Heart left ventricle (tissue), 13 donors: ENCODE results near the gene SSPN.

Experiments
- POLR2A ChIP-seq, 2 donors: fragments of 450-650 bp; IDR thresholded peaks; one replicate each; pipeline ENCODE4 v1.6.1; 2017; ENCODE audit warnings: antibody characterized with exemption in 2 of 2, mild to moderate bottlenecking in 2 of 2, moderate library complexity in 2 of 2
- TF ChIP-seq, protein P1 (sequence below), 12 donors: fragments of 200-600 bp; sonication (generic) in 4 of 12; IDR thresholded peaks; one replicate each; pipeline versions ENCODE4 v1.5.0 to v1.8.0; 2018 to 2022; ENCODE audit warnings: antibody characterized with exemption in 12 of 12, mild to moderate bottlenecking in 5 of 12
- donor health status: ischemic (EF 13 %, LVEDD 7.1; RV severe dilation, severe dysfunction).
- donor health status: DM: no; HTN: yes; CAD: no.
- donor health status: DM: no; HTN: no; CAD: no.
- donor health status: ischemic (EF 25% LVEDD 6.9; RV normal size, moderate dysfunction).
- donor health status: ischemic (EF 25% LVEDD 5.7; RV mildly dilated, moderate dysfunction).
- donor health status: ischemic (EF 35%, LVEDD 5.7; RV mildly dilated, moderate dysfunction).
- donor health status: nonischemic (EF 11% LVEDD 7.7; RV severe dilation, severe dysfunction).
- donor health status: DM: yes; HTN: yes; CAD: no.
- donor health status: PGD.
- donor health status: ischemic (EF 29% LVEDD 5.4; RV normal size, mild dysfunction).
- donor health status: nonischemic (EF 23%, LVEDD 6.1; RV moderate dilation, normal function).

DNA sequence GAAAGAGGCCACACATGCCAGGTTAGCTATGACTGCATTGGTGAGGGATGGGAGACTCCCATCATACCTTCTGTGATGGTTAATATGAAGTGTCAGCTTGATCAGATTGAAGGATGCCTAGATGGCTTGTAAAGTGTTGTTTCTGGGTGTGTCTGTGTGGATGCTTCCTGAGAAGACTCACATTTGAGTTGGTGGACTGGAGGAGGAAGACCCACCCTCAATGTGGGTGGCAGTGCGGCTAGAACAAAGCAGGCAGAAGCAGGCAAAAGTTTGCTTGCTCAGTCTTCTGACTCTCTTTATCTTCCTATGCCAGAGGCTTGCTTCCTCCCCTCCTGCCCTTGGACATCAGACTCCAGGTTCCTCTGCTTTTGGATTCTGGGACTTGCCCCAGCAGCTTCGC, 88.2 kb downstream of the SSPN start:
- TF ChIP-seq, protein P1, sequence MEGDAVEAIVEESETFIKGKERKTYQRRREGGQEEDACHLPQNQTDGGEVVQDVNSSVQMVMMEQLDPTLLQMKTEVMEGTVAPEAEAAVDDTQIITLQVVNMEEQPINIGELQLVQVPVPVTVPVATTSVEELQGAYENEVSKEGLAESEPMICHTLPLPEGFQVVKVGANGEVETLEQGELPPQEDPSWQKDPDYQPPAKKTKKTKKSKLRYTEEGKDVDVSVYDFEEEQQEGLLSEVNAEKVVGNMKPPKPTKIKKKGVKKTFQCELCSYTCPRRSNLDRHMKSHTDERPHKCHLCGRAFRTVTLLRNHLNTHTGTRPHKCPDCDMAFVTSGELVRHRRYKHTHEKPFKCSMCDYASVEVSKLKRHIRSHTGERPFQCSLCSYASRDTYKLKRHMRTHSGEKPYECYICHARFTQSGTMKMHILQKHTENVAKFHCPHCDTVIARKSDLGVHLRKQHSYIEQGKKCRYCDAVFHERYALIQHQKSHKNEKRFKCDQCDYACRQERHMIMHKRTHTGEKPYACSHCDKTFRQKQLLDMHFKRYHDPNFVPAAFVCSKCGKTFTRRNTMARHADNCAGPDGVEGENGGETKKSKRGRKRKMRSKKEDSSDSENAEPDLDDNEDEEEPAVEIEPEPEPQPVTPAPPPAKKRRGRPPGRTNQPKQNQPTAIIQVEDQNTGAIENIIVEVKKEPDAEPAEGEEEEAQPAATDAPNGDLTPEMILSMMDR (IDR thresholded peaks at IDR 0.05): no peak
- TF ChIP-seq POLR2A (IDR thresholded peaks at IDR 0.05): no peak
